Measurements from ENCODE around the gene ASPDH. TPM values are rescaled to one million over a fixed set of nuclear protein-coding genes. Genes with fewer than 3 reads are reported as not detected.
A peak's percentile ranks its signal among the peaks of the same experiment; 100 is the strongest.

Gene ASPDH
- total and polyA plus RNA-seq, 2 of the 13 experiments (the other 11 are each of a cell fraction or from before 2014, with no cell fraction given): 2.2 to 3.3 TPM

DNA sequence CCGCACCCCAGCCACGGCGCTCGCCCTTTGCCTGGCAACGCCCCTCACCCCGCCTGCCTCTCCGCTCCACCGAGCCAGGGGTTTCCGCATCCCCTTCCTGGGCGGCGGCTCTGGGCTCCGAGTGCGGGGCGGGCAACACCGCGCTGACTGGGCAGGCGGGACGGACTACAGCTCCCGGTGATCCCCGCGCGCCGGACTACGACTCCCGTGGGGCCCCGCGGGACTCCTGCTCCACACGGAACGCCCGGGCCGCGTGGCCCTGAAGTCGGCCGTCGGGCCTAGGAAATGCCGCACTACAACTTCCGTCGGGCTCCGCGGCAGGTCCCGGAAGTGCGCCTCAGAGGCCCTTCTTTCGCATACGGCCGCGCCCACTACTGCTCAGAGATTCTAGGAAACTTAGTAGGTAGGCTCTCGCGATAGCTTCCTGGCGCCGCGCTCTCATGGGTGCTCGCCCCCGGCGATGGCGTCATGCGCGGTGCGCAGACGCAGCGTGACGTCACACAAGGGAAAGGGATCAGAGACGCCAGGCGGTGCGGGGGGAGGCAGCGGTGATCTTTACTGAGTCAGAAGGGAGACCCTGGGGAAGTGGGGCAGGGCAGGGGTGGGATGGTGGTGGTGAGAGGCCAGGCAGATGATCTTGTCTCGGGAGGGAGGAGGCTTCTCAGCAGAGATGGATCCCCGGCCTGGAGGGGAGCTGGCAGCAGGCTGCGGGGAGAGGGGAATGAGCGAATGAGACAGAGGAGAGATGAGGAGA is 2.5 kb downstream of the ASPDH start, which contains the start of gene JOSD2 (continued):
- peak; percentile 88 for TF ChIP-seq HCFC1 (IDR thresholded peaks at IDR 0.05; ENCODE audit: low read depth, low read length)
- TF ChIP-seq ZFP36 (IDR thresholded peaks at IDR 0.05; ENCODE audit: borderline replicate concordance, low read depth, low read length, partially characterized antibody): no peak
- TF ChIP-seq SOX6 (IDR thresholded peaks at IDR 0.05): no peak
- TF ChIP-seq SOX6 (CRISPR knock-in tag; IDR thresholded peaks at IDR 0.05): peak; percentile 51; the same call in 1 of the 2 replicates
- TF ChIP-seq TOE1 (CRISPR knock-in tag; IDR thresholded peaks at IDR 0.05): no peak
- no peak for TF ChIP-seq FOXC1 (CRISPR knock-in tag; IDR thresholded peaks at IDR 0.05; ENCODE audit: borderline replicate concordance)
- TF ChIP-seq EED (CRISPR knock-in tag; IDR thresholded peaks at IDR 0.05): no peak
- TF ChIP-seq GRHL1 (CRISPR knock-in tag; conservative IDR thresholded peaks at IDR 0.05): no peak
- peak; percentile 68 for TF ChIP-seq SUZ12 (IDR thresholded peaks at IDR 0.05; ENCODE audit: low read depth, low read length)
- no peak for TF ChIP-seq ZNF749 (CRISPR knock-in tag; IDR thresholded peaks at IDR 0.05; ENCODE audit: borderline replicate concordance)
- TF ChIP-seq ZNF430 (CRISPR knock-in tag; IDR thresholded peaks at IDR 0.05): no peak
- TF ChIP-seq PHF8 (CRISPR knock-in tag; IDR thresholded peaks at IDR 0.05): peak; percentile 48; the same call in 1 of the 2 replicates
- TF ChIP-seq ARNT2 (CRISPR knock-in tag; IDR thresholded peaks at IDR 0.05; ENCODE audit: low read depth): peak; percentile 53; the same call in 1 of the 2 replicates
- TF ChIP-seq, protein P1, sequence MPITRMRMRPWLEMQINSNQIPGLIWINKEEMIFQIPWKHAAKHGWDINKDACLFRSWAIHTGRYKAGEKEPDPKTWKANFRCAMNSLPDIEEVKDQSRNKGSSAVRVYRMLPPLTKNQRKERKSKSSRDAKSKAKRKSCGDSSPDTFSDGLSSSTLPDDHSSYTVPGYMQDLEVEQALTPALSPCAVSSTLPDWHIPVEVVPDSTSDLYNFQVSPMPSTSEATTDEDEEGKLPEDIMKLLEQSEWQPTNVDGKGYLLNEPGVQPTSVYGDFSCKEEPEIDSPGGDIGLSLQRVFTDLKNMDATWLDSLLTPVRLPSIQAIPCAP (CRISPR knock-in tag; IDR thresholded peaks at IDR 0.05; ENCODE audit: low read depth): no peak
- no peak for TF ChIP-seq RFX3 (CRISPR knock-in tag; IDR thresholded peaks at IDR 0.05)
- no peak for TF ChIP-seq ZNF224 (CRISPR knock-in tag; IDR thresholded peaks at IDR 0.05)
- no peak for TF ChIP-seq RARG (CRISPR knock-in tag; IDR thresholded peaks at IDR 0.05; ENCODE audit: low read depth)
- no peak for TF ChIP-seq KDM5A (IDR thresholded peaks at IDR 0.05; ENCODE audit: borderline replicate concordance, low read length)
- TF ChIP-seq ZNF747 (CRISPR knock-in tag; IDR thresholded peaks at IDR 0.05; ENCODE audit: borderline replicate concordance): 0 out of 2 replicates have a peak, but pooled peaks have one; percentile 60
- TF ChIP-seq THAP11 (CRISPR knock-in tag; IDR thresholded peaks at IDR 0.05): peak; percentile 99
- TF ChIP-seq ZC3H13 (CRISPR knock-in tag; IDR thresholded peaks at IDR 0.05): 0 out of 2 replicates have a peak, but pooled peaks have one; percentile 54
- no peak for TF ChIP-seq STAG1 (CRISPR knock-in tag; IDR thresholded peaks at IDR 0.05)
- TF ChIP-seq GATAD2A (CRISPR knock-in tag; IDR thresholded peaks at IDR 0.05): peak; percentile 28; the same call in 1 of the 2 replicates
- no peak for TF ChIP-seq ZBTB20 (CRISPR knock-in tag; IDR thresholded peaks at IDR 0.05; ENCODE audit: borderline replicate concordance, low read depth)
- TF ChIP-seq POGZ (CRISPR knock-in tag; IDR thresholded peaks at IDR 0.05): peak; percentile 56
- no peak for TF ChIP-seq ZNF841 (CRISPR knock-in tag; IDR thresholded peaks at IDR 0.05; ENCODE audit: borderline replicate concordance)
- TF ChIP-seq E2F5 (CRISPR knock-in tag; conservative IDR thresholded peaks at IDR 0.05): no peak
- no peak for TF ChIP-seq TOPORS (CRISPR knock-in tag; IDR thresholded peaks at IDR 0.05)
- no peak for TF ChIP-seq ZNF451 (CRISPR knock-in tag; IDR thresholded peaks at IDR 0.05)
- no peak for TF ChIP-seq ZNF572 (CRISPR knock-in tag; IDR thresholded peaks at IDR 0.05)
